HG02763 (cell line): ENCODE results near the gene CFAP210.

Experiments
- ATAC-seq: cut with Tn5 transposase; IDR thresholded peaks from one replicate; pipeline ENCODE4 v1.9.1; 2021; ENCODE audit warnings: mild to moderate bottlenecking, moderate library complexity; ENCODE audit not compliant: unreplicated experiment

The CFAP210 gene, protein sequence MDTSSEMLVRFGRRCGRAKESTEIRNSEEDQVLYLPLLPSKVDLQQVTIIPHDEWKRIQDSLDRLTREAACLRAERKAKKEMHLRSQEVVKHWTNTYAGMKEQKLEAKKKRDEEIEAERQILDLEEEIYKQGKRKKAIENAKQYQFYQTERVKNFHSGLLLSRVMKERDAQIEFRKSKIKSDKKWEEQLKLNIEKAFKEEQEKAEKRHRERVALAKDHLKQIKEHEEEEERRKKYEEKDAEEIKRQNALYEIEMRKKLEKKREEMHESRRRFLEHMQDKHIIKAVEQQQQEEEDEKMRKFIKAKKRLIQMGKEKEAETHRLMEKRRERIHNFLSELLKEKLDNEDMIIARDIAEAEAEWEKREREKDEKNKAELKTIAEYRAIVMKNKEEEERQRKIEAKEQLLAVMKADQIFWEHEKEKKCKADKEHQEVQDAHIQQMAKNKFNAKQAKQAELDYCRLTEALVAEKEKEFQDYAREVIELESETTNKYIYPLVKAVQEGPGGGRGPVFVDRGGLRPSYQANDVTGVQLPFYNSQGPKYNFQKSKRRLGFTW

DNA sequence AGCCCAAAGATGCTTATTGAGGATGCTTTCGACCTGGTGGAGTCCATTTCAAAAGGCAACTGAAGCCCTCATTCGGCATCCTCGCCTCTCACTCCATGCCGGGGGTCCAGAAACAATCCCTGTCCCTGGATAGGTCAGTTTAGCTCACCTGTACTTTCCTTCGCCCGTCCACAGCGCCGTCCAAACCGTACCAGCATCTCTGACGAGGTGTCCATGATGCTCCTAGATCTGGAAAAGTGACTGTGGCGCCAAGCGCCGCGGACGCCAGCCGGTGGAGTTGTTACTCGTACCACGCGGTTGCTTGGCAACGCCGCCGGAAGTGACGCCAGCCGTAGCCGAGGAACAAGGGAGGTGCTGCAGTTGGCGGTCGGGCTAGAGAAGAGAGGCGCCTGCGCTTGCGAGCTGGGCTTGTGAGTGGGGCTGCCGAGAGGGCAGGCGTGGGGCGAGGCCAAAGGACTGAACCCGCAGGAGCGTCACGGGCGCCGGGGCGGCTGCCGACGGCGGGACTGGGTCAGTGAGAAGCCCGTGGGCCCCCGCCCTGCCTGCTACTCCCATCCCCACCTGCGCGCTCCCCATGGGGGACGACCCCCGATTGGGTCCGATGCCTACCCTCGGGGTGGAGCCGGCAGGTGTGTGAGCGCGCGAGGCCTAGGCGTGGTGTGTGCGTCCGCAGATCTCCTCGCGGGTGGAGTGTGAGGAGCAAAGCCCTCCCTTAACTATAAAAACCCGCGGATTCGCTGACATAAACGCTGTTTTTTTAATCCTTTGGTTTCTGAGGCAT, at the start of gene CFAP210, which contains the start of gene PHOSPHO2:
CFAP210 (minus strand) TSS at position 293 of the 781 bp plus-strand sequence; CDS start at position 215, 78 bp downstream.
PHOSPHO2 (plus strand) TSS at position 357 of the 781 bp plus-strand sequence. CDS start 6,503 bp downstream, outside the sequence.
- peak; percentile 100 for ATAC-seq

DNA sequence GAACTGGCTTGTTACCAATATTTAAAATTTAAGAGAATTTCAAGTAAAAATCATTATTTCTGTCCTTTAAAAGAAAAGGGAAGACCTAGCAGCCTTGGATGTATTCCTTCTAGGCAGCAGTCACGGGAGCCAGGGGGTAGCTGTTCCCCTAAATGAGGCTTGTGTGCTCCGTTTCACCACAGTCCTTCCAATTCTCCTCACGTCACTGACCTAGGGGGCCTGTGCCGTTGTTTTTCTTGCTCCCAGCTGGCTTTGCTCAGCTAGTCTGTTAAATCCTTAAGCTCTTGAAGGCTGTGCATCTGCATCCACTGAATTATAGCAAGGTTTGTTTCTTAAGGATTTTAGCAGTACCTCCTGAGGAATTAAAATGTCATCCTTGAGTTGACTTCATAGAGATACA, 49.3 kb upstream of the CFAP210 start:
- ATAC-seq: no peak

DNA sequence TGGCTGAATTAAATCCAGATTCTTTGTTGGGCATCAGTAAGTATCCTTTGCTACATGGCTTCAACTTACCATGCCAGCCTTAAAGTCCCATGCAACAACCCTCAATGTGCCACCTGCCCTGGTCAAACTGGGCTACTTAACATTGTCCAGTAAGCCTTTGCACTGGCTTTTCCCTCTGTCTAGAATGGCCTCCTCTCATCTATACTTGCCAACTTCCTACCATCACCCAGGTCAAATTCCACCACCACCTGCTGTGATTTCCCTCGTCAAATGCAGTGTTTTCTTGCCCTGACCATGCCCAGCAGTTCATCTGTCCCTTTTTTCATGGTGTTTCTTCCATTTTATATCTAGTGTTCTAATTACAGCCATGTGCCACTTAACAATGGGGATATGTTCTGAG, 45.1 kb upstream of the CFAP210 start:
- ATAC-seq: no peak

DNA sequence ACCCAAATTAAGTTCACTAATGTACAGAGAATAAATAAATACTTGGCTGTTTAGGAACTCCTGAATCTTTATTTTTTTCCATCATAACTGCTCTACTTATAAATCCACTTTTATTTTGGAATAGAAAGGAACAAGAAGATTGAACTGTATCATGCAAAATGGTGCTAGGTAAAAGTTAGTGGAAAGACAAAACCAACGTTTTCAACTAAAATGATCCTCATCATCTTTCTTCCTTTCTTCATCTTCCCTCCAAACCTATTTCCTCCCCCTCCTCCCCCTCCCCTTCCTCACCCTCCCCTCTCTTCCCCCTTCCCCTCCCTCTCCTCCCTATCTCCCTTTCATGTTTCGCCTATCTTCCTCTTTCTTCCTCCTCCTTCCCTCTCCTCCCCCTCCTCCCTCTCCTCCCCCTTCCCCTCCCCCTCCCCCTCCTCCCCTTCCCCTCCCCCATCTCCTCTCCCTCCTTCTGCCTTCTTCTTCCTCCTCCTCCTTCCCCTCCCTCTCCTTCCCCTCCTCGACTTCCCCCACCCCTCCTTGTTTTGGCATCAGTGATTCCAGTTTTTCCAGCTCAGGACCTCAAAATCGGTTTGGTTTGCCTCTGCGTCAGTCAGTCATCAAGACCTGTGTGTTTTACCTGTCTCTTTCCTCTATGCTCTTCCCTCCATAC, 44.5 kb upstream of the CFAP210 start:
- ATAC-seq: no peak

DNA sequence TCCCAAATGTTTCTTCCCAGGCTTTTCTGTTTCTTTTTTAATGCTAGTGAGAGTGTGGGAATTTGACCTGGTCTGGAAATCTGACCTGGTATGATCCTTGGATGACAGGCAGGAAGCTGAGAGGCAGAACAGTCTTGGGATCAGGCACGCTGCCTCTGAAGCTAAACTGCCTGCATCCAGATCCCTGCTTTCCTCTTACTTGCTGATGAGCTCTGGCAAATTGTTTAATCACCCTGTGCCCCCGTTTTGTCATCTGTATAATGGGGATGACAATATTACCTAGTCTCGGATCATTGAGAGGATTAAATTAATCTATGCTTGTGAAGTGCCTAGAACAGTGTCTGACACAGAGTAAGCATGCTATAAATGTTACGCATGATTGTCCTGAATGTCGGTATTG, 42.7 kb upstream of the CFAP210 start:
- ATAC-seq: no peak

DNA sequence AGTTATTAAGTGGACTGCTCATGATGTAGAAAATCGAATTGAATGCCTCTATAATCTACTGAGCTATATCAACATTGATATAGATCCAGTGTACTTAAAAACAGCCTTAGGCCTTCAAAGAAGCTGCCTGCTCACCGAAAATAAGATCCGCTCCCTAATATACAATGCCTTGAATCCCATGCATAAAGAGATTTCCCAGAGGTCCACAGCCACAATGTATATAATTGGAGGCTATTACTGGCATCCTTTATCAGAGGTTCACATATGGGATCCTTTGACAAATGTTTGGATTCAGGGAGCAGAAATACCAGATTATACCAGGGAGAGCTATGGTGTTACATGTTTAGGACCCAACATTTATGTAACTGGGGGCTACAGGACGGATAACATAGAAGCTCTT, 41.4 kb upstream of the CFAP210 start:
- no peak for ATAC-seq

DNA sequence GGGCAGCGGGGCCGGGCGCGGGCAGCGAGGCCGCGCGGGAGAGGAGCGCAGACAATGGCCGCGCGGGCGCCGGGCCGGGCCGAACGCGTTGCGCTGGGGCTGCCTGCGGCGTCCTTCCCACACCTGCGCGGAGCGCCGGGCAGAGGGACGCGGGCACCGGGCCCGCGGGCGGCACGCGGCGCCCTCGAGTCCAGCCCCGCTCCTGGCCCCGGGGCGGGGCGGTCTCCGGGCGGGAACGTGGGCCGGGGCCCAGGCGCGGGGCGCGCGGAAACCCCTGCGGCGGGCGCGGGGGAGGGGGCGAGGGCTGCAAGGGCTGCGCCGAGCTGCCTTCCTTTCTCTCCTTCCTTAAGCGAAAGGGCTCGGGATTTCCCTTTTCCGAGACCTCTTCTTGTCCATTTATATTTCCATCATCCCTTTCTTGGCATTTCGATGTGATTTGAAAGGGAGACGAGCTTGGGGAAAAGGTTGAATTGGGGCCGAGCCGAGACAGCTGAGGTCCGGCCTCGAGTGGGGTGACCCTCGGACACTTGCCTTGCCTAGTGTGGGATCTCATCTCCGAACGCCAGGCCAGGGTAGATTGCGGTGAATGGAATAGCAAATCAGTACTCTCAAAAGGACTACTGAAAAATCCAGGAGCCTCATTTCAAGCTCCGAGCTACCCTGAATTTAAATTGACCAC, 40.1 kb upstream of the CFAP210 start:
- ATAC-seq: peak; percentile 27

DNA sequence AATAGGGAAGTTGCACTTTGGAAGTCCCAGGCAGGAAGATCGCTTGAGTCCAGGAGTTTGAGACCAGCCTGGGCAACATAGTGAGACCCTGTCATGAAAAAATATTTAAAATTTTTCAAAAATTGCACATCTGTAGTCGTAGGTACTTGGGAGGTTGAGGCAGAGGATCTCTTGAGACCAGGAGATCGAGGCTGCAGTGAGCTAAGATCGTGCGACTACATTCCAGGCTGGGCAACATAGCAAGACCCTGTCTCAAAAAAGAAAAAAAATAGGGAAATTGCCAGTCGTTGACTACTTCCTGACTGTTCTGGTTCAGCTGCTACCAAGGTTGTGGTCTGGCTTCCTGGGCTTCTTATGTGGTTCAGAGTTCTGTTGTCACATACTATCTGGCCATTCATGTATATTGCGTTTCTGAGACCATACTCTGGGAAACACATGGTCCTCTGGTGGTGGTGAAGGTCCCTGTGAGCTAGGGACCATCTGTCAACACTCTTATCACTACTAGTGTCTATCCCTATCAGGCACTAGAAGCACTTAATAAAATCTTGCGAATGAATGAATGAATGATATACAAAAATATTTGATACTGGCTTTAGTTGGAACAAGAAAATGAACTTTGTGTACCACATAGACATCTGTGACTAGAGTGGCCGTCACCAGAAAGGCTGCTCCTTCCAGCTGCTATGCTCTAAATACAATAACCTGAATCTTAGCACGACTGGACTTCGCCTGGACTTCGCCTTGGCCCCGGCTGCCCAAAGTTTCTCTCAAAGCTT, 38.6 kb upstream of the CFAP210 start:
- ATAC-seq: no peak

DNA sequence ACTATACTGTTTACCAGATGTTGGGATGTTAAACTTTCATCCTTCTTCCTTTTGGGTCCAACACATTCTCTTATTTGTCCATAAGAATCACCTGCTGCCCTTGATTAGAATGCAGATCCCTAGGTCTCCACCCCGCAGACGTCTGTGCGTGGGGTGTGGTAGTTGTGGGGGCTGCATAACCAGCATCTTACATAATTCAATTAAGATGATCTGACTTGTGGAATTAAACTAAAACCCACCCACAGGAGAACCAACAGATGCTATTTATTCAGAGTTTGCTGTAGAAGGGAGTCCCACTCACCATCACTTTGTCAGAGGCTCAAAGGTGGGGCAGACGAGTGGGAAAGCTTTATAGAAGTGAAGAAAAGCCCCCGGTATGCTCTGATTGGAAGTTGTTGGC, 37.9 kb upstream of the CFAP210 start:
- no peak for ATAC-seq

DNA sequence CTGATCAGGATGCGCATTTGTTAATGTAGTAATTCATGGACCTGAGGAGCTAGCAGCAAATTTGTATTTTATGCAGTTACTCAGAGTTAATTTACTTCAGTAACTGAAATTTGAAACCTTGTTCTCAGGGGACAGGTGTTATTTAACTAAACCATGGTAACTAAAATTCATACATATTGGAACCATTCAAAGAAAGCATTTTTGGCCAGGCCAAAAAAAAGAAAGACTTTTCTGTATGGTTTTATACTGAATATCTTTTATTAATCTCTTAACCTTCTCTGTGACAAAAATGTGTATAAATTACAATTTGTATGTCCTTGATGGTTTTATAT, 35.0 kb upstream of the CFAP210 start:
- no peak for ATAC-seq

DNA sequence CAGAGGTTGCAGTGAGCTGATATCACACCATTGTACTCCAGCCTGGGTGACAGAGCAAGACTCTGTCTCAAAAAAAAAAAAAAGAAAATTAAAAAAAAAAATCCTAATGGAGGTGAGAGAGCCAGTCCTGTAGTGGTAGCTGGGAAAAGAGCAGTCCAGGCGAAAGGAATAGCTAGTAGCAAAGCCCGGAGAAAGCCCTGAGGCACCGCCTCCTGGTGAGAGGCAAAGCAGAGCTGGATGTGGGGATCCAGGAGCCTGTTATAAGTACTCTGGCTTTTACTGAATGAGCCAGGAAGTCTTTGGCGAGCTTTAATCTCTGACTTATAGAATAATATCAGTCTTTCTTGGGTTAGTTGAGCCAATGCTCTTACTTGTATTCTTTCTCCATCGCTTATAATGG, 32.9 kb upstream of the CFAP210 start:
- ATAC-seq: no peak

DNA sequence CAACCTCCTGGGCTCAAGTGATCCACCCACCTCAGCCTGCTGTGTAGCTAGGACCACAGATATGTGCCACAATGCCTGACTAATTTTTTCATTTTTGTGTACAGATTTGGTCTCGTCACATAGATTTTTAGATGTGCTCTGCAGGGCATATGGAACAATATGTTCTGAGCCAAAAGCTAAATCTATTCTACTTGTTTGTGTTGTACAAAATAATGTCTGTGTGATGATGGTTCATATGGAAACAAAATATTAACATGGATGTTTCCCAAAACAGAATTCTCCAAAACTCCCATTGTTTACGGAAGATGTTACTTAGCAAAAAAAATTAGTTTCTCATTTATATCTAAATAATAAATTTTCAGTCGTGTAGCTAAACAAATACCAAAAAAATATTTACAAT, 26.8 kb upstream of the CFAP210 start:
- no peak for ATAC-seq

DNA sequence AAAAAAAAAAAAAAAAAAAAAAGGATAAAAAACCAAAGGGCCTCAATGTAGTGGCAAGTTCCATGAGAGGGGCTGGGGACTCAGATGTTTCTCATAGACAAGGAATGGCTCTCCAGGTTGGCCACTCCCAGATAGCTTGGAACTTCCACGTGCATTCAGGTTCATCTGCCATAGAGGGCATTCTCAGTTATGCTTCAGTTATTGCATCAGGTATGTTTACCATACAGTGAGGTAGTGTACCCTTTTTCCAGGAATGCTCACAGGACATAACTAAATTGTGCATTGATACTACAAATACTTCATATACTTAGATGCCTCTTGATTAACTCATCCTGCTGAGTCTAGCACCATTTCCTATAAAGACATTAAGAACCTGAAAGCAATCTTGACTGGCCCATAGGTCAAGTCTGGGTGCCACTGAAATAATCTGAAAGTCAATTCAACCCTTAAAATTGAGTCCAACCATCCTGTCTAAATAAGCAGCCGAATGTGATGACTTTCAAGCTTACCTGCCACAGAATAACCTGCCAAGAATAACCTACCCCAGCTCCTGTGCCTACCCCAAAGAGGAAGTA, 24.8 kb upstream of the CFAP210 start:
- no peak for ATAC-seq

DNA sequence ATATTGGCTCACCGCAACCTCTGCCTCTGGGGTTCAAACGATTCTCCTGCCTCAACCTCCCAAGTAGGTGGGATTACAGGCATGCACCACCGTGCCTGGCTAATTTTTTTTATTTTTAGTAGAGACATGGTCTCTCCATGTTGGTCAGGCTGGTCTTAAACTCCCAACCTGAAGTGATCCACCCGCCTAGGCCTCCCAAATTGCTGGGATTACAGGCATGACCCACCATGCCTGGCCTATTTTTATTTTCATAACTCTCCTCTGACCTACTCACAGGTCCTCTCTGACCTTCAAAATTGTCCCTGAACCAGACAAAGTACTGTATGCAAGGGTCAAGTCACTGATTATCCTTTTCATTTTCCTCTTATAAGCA, 23.5 kb upstream of the CFAP210 start:
- ATAC-seq: no peak

DNA sequence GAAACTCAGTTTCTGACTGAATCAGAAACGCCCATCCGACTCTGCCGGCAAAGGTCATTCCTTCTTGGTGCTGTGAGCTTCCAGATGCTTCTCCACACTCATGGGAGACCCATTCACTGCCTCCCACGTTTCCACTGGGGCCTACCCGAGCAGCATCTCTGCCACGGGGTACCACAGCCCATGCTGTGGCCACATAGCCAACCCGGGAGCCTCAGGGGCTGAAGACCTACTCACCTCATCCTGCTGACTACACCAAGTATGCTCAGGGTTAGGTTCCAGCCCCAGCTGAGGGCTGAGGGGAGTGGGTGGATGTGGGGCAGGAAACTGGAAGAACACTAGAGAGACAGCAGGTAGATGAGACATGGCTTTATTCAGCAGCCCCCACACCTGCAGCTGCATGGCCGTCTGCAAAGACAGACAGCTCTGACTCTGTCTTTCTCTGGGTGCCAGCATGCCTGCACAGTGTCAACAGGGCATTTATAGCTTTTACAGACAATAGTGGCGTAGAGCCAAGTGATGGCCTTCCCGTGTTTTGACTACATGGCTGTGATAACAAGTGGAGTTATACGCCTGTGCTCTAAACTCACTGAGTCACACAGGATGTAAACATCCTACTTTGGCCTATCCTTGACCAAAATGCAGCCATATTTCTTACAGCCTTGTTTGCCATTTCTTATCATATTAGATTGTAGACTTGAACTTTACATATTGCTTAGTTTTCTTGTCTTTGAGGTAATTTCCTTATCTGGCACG, 22.9 kb upstream of the CFAP210 start:
- ATAC-seq: no peak

DNA sequence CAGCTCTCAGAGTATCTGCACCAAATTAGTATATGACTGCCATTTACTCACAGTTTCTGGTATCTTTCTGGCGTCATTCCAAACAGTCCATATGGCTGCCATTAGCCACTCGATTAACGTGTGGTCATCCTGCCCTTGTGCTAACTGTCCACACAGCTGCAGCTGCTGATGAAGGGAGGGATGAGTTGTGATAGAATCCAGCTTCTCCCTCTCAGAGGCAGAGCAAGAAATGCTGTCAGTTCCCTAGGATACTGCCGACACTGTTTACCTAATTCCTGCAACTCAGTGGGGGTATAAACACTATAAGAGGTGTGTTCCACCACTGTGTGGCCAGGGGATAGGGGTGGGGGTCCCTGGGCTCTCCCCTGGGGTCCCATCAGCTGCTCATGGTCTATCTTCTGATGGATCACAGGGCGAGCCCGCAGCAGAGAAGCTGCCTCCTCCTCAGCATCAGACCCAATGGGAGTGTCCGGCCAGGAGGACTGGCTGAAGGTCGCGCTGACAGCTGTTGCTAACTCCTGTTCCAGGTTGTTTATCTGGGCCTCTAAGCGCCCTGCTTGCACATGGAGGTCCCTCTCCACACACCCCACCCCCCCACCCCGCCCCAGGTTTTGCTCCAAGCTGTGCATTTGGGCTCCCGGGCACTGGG, 22.2 kb upstream of the CFAP210 start:
- no peak for ATAC-seq

DNA sequence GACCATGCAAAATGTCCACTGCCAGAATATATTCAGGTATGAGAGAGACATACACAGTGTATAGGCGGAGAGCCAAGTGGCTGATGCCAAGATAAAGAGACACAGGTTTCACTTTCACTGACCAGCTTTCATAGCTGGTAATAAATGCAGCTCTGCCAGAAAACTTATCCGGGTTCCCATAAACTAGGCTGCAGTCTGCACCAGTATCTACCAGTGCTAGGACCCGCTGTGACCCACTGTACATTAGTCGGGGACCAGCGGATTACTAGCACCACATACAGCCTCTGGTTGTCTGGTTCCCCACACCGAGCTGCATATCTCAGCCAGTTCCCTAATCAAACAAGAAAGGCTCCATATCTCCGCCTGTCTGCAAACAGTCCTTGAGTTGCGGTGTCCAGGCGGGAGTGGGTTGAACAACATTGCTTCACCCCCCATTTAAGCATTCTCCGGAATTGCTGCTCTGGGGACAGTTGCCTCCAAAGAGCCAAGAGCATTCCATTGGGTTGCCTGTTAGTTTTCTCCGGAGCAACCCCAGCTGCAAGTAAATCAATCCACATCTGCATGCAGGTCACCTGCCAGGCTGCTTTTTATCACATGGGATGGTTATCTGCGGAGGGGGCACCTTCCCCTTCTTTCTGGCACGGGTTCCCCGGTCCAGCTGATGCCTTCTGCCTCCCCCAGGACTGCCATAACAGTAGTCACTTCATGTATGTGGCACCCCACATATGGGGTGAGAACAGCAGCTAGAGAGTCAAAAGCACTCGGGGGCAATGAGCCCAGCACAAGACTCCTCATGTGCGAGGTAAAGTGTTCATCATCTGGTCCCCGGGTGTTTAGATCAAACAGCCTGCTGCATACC, 21.4 kb upstream of the CFAP210 start:
- no peak for ATAC-seq

DNA sequence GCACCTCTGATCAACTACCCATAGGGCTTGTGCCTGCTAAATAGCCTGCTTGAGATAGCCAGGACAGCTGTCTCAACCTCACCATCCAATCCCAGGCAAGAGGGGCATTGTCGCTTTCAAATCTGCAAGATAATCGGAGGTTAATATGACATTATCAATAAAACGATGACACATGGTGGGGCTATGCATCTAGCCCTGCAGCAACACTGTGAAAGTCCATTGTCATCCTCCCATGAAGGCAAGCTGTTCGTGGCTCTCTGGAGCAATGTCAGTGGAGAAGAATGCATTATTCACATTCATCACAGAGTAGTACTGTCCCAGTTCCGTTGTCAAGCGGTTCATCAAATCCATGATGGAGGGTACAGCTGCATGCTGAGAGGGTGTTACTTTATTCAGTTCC, 20.5 kb upstream of the CFAP210 start:
- ATAC-seq: no peak
